ENCODE data around the gene NUDT6.

NUDT6 gene

GRCh38 chr4:122921971-122922876 lies at the start of gene NUDT6:
Gene NUDT6, minus strand, starts transcription at chr4:122922597. Its CDS starts 25 bp downstream, at chr4:122922572.
- TF ChIP-seq TAF1 (IDR thresholded peaks at IDR 0.05; ENCODE audit: low read depth) (peak; percentile 30; the same call in 1 of the 2 replicates), FOXM1 (IDR thresholded peaks at IDR 0.05; ENCODE audit: borderline replicate concordance, low read depth) (no peak), USF1 (IDR thresholded peaks at IDR 0.05) (no peak), CREB1 (IDR thresholded peaks at IDR 0.05; ENCODE audit: low read depth) (no peak), EP300 (IDR thresholded peaks at IDR 0.05; ENCODE audit: borderline replicate concordance) (0 out of 2 replicates have a peak, but pooled peaks have one; percentile 12), TCF12 (IDR thresholded peaks at IDR 0.05; ENCODE audit: low read depth) (no peak), RAD21 (IDR thresholded peaks at IDR 0.05; ENCODE audit: low read depth) (no peak), NFIC (IDR thresholded peaks at IDR 0.05) (peak; percentile 7), MAX (IDR thresholded peaks at IDR 0.05) (peak; percentile 56; the same call in 1 of the 2 replicates), YY1 (IDR thresholded peaks at IDR 0.05; ENCODE audit: low read depth) (no peak), CEBPB (IDR thresholded peaks at IDR 0.05) (no peak), ZBTB7A (IDR thresholded peaks at IDR 0.05; ENCODE audit: low read depth) (no peak), TEAD4 (IDR thresholded peaks at IDR 0.05) (no peak; the same call in 1 of the 2 replicates), EGR1 (IDR thresholded peaks at IDR 0.05) (no peak), REST (IDR thresholded peaks at IDR 0.05; ENCODE audit: low read depth) (no peak)

GRCh38 chr4:122968227-122968812 lies 45.9 kb upstream of the NUDT6 start:
- peak; percentile 43; the same call in 1 of the 2 replicates for TF ChIP-seq NFIC (IDR thresholded peaks at IDR 0.05)
- peak; percentile 57; the same call in 1 of the 2 replicates for TF ChIP-seq TCF12 (IDR thresholded peaks at IDR 0.05; ENCODE audit: low read depth)
- TF ChIP-seq FOXM1 (IDR thresholded peaks at IDR 0.05; ENCODE audit: borderline replicate concordance, low read depth) = peak; percentile 51; the same call in 1 of the 2 replicates
- no peak for TF ChIP-seq USF1 (IDR thresholded peaks at IDR 0.05)
- TF ChIP-seq TEAD4 (IDR thresholded peaks at IDR 0.05) = peak; percentile 83
- no peak for TF ChIP-seq REST (IDR thresholded peaks at IDR 0.05; ENCODE audit: low read depth)
- TF ChIP-seq RAD21 (IDR thresholded peaks at IDR 0.05; ENCODE audit: low read depth) = peak; percentile 4; the same call in 1 of the 2 replicates
- peak; percentile 61; the same call in 1 of the 2 replicates for TF ChIP-seq EP300 (IDR thresholded peaks at IDR 0.05; ENCODE audit: borderline replicate concordance)
- no peak for TF ChIP-seq ZBTB7A (IDR thresholded peaks at IDR 0.05; ENCODE audit: low read depth)
- no peak for TF ChIP-seq CREB1 (IDR thresholded peaks at IDR 0.05; ENCODE audit: low read depth)

GRCh38 chr4:122967231-122967630 lies 44.8 kb upstream of the NUDT6 start:
- TF ChIP-seq FOXM1 (IDR thresholded peaks at IDR 0.05; ENCODE audit: borderline replicate concordance, low read depth) (no peak), RAD21 (IDR thresholded peaks at IDR 0.05; ENCODE audit: low read depth) (no peak), YY1 (IDR thresholded peaks at IDR 0.05; ENCODE audit: low read depth) (no peak), EGR1 (IDR thresholded peaks at IDR 0.05) (no peak)

GRCh38 chr4:122966201-122966600 lies 43.8 kb upstream of the NUDT6 start:
- TF ChIP-seq EGR1 (IDR thresholded peaks at IDR 0.05) (no peak), NFIC (IDR thresholded peaks at IDR 0.05) (no peak), USF1 (IDR thresholded peaks at IDR 0.05) (no peak), TCF12 (IDR thresholded peaks at IDR 0.05; ENCODE audit: low read depth) (no peak), MAX (IDR thresholded peaks at IDR 0.05) (no peak), TEAD4 (IDR thresholded peaks at IDR 0.05) (no peak), RAD21 (IDR thresholded peaks at IDR 0.05; ENCODE audit: low read depth) (no peak), CEBPB (IDR thresholded peaks at IDR 0.05) (no peak), EP300 (IDR thresholded peaks at IDR 0.05; ENCODE audit: borderline replicate concordance) (no peak), YY1 (IDR thresholded peaks at IDR 0.05; ENCODE audit: low read depth) (no peak), FOXM1 (IDR thresholded peaks at IDR 0.05; ENCODE audit: borderline replicate concordance, low read depth) (no peak), TAF1 (IDR thresholded peaks at IDR 0.05; ENCODE audit: low read depth) (no peak), CREB1 (IDR thresholded peaks at IDR 0.05; ENCODE audit: low read depth) (no peak), REST (IDR thresholded peaks at IDR 0.05; ENCODE audit: low read depth) (no peak), ZBTB7A (IDR thresholded peaks at IDR 0.05; ENCODE audit: low read depth) (no peak)

Data from Ishikawa (cell line).